Stimulated activated CD8-positive, alpha-beta memory T cell treated with anti-CD3 and anti-CD28 coated beads, Interleukin-4, amount 100 ng/mL, for 1 hour (primary cell): ENCODE data around the gene LAMA2.

Source experiments
- DNase-seq, 2 donors: peaks; one replicate each; pipeline ENCODE4 v3.0.0-alpha.2; 2020; ENCODE audit warnings: low read depth in 2 of 2, low spot score in 1 of 2

The LAMA2 gene

DNA sequence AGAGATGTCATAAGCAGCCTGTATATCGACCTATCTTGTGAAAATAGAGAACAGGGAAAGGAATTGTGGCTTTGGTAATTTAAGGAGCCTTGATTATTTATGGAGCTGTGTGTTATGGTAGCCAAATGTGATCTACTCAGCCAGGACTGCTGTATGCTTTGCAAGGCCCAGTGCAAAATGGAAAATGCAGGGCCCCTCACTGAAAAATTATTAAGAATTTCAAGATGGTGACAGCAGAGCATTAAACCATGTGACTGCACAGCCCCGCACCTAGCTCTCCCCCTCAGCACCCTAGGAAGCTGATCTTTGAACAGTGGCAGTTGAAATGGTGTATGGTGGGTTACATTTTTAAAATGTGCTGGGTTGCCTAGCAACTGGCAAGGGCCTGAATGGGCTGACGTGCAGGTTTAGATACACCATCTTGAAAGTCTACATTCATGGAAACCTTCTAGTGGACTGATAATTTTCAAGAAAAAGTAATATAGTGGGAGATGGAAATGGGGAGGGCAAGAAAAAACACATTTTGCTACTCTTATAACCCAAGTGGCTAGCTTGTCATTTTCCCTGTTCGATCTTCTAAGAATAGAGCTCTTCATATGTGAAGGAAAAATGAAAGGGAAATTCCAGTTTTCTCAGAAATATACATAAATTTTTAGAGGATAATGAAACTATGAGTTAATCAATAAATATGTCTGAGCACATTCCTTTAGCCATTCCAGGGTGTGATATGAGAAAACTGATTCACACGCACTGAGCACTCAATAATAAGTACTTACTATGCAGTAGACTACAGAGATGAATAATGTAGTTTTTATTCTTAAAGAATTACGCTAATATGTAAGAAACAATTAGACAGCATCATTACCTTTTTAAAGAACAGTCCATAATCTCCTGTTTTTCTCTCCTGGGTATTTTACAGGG is 619.1 kb downstream of the LAMA2 start:
- DNase-seq: no peak

- DNase-seq: no peak
Observed at GRCh38 chr6:129504456-129504855, 621.5 kb downstream of the LAMA2 start.

- no peak for DNase-seq
Observed at GRCh38 chr6:129507059-129507807, 624.3 kb downstream of the LAMA2 start.

GRCh38 chr6:129507846-129508245 is 624.9 kb downstream of the LAMA2 start:
- DNase-seq: no peak

GRCh38 chr6:129508477-129509145 is 625.7 kb downstream of the LAMA2 start:
- DNase-seq: no peak

DNA sequence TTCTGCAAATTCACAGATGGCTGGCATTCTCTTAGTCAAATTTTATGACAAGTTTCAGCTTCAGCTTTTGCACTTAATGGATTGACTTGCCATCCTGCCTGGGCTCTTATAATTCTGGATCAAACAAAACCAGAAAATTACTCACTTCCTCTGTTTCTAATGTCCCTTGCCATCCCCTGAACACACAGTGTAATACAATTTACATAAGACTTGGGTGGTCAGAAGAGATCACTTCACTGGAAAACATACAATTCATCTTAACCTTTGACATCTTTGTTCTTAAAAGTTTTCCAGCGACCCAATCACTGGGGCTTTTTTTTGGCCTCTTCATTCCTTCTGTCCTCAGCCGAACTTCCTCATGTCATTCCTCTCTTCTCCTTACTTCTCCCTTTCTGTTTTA is 628.0 kb downstream of the LAMA2 start:
- DNase-seq: no peak

DNA sequence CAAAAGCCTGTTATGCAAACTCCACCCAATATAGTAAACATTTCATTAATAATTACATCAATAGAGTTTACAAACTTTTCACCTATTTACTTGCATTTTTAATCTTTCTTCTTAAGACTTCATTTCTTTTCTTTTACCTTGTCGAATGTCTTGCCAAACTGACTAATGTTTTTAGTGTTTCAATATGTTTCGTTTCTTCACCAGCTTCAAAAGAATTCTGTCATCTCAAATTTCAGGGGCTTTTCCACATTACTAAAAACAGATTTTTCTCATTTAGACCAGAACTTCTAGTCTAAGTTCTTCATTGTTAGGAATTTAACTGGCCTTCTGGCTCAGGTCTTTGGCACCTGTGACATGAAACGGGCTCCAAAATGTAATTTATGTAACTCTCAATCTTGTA is 630.5 kb downstream of the LAMA2 start:
- DNase-seq: no peak

DNA sequence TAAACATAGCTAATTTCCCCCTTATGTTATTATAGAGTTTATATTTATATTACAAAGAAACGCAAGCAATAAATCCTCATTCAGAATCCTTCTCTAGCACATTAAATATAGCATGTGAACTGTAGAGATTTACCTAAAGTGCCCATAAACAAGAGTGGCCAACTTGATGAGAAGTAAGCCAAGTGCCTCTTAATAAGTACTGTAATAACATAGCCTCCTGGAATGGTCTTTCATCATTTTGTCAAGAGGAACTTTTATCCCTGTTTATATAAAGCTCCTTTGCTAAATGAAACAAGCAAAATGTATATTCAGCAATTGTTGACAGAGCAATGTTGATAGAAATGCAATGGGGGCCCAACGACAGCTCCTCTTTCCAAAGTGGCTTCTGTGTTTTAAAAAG is 632.1 kb downstream of the LAMA2 start:
- no peak for DNase-seq

DNA sequence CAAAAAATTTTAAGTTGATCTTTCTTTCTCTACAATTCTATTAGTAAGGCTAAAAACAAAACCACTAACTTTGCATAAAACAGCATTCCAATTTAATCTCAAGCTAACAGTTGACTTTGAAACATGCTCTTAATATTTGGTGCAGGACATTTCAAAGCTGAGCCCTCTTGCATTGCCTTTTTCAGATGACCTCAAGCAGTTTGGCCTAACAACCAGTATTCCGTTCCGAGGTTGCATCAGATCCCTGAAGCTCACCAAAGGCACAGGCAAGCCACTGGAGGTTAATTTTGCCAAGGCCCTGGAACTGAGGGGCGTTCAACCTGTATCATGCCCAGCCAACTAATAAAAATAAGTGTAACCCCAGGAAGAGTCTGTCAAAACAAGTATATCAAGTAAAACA is 633.1 kb downstream of the LAMA2 start:
- DNase-seq: no peak

- no peak for DNase-seq
Observed at GRCh38 chr6:129516787-129517186, 633.8 kb downstream of the LAMA2 start.

DNA sequence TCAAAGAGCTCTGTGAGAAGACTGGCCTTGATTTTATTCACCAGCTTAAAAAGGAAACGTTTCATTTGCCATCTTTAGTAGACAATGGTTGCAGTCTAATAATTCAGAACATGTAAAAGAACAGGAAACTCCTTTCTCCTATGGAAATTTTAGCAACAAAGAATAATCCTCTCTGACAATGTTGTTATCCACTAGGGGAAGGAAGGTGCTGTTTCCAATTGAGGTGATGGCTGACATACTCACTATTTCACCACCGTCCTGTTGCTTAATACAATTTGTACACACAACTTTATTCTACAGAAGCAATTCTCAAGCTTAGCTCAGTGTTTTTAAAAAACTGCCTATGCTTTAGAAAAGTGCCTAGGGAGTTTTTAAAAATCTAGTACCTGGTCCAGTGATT is 634.4 kb downstream of the LAMA2 start:
- DNase-seq: no peak

GRCh38 chr6:129519750-129520149 is 636.8 kb downstream of the LAMA2 start:
- no peak for DNase-seq

- DNase-seq: no peak
Observed at GRCh38 chr6:129521946-129522345, 639.0 kb downstream of the LAMA2 start.

DNA sequence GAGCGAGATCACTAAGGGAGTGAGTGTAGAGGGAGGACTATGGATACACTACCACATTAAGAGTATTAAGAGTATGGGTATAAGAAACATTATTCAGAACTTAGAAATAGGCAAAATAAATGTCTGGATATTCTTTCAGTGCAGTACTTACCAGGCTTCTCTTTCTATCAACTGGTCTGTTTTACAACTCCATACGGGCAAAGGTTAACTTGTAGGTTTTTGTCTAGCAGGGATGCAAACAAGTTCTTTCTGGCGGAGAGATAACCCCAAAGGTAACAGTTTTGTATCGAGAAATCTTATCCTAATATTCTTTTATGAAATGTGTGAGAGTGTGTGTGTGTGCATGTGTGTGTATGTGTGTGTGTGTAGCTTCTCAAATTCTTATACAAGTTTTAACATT is 640.9 kb downstream of the LAMA2 start:
- DNase-seq: no peak

- DNase-seq: no peak
Observed at GRCh38 chr6:129525055-129525454, 642.1 kb downstream of the LAMA2 start.

GRCh38 chr6:129534926-129535325 is 652.0 kb downstream of the LAMA2 start:
- no peak for DNase-seq

GRCh38 chr6:129536271-129536670 is 653.3 kb downstream of the LAMA2 start:
- no peak for DNase-seq

GRCh38 chr6:129539032-129539431 is 656.1 kb downstream of the LAMA2 start:
- DNase-seq: no peak

DNA sequence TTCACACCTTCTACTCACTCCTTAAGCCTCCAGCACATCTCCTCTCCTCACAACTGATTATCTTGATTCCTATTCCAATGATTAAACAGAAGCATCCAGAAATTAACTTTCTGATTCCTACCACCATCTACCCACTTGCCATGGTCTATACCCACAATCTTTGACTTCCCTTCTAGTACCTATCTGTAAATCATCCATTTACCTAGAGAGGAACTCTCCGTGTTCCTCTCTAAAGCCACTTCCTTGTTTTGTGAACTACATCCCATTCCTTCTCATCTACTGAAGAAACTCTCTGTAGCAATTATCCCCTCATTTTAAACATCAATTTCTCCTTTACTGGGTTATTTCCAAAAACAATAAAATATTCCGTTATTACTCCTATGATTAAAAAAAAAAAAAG is 659.8 kb downstream of the LAMA2 start:
- no peak for DNase-seq

GRCh38 chr6:129543981-129544380 is 661.0 kb downstream of the LAMA2 start:
- no peak for DNase-seq

- no peak for DNase-seq
Observed at GRCh38 chr6:129544892-129545612, 662.1 kb downstream of the LAMA2 start.
